GM21515 (cell line): Measurements from ENCODE around the gene TFDP2.
"Not testable (repeated sequence)": the region's sequence is repeated elsewhere in the genome, so short reads cannot be mapped to it uniquely, and the experiment has no call there.

Source experiments
- ATAC-seq: cut with Tn5 transposase; IDR thresholded peaks from one replicate; pipeline ENCODE4 v1.9.1; 2021; ENCODE audit not compliant: unreplicated experiment

TFDP2 gene

DNA sequence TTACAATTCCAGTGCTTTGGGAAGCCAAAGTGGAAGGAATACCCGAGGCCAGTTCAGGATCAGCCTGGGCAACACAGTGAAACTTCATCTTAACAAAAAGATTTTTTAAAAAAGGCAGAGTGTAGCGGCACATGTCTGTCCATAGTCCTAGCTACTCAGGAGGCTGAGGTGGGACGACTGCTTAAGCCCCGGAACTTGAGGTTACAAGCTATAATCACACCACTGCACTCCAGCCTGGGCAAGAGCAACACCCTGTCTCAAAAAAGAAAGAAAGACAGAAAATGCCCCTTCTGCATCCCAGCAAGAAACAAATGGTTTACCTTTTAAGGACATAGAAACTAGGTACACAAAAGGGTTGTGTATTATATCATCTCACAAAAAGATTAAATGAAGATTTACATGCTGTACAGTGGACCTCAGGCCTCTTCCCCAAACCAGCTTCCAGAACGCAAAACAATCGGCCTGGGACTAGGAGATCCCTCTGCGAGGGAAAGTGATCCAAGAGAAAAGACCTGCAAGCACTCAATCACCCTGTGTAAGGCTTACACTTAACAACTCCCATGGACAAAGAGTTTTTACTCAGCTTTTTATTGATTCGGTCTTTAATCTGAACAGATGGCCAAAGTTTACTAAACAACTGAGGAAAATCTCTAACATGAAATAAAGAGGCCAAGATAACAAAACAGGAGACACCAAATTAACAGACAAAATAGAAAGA lies 21.2 kb downstream of the TFDP2 start:
- no peak for ATAC-seq

DNA sequence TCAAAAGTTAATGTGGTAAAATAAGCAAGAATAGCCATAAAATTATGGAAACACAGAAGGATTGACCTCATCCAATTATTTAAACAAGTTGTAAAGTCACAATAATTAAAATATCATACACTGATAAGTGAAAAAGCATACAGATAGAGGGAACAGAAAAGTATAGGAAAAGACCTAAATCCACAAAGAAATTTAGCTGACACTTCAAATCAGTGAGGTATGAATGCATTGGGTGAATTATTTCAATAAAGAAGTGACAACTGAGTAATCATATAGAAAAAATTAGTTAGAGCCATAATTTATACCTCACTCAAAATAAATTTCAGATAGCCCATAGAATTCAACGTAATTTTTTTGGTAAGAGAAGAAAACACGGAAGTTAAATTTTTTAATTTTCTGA lies 25.1 kb downstream of the TFDP2 start:
- ATAC-seq, result no peak

DNA sequence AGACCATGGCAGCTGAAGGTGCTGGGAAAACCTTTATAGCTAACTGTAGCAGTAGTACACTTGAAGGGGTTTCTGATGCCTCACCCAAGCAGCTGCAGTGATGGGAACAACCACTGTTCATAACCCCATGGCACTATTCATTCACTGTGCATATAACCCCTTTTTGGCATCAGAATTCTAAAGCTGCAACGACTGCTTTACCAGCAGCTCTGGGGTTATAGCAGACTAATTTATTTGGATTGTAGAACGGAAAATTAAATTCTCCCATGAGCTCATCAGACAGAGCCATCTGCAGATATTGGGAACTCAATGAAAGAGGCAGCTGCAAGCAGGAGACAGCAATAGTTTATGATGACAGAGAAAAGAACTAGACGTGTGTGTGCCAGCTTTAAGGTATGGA lies 28.6 kb downstream of the TFDP2 start:
- no peak for ATAC-seq

DNA sequence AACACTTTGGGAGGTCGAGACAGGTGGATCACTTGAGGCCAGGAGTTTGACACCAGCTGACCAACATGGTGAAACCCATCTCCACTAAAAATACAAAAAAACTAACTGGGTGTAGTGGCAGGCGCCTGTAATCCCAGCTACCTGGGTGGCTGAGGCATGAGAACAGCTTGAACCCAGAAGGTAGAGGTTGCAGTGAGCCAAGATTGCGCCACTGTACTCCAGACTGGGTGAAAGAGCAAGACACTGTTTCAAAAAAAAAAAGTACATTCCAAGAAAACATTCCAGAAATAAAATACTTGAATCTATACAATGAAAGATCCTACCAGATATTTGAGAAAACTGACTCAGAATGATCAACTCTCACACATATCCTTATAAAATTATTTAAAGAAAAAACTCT lies 30.4 kb downstream of the TFDP2 start:
- ATAC-seq, result no peak

- no peak for ATAC-seq
Measured at GRCh38 chr3:142117056-142117851, 32.1 kb downstream of the TFDP2 start.

GRCh38 chr3:142115867-142116668 lies 33.3 kb downstream of the TFDP2 start:
- no peak for ATAC-seq

DNA sequence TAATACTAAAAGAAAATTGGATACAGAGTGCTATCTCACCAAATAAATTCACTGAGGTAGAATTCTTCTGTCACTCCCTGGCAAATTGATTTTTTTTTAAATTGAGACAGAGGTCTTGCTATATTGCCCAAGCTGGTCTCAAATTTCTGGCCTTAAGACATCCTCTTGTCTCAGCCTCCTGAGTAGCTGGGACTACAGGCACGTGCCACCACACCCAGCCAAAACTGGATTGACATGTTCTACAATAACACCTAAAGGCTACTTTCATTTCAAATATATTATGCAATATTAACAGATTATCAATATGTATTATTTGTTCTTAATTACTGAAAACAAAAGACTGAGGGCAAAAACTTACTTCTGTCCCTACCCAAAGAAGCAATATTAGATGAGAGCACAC lies 36.7 kb downstream of the TFDP2 start:
- ATAC-seq, result no peak

- ATAC-seq, result no peak
Measured at GRCh38 chr3:142106548-142106947, 42.8 kb downstream of the TFDP2 start.

- no peak for ATAC-seq
Measured at GRCh38 chr3:142105991-142106390, 43.4 kb downstream of the TFDP2 start.

DNA sequence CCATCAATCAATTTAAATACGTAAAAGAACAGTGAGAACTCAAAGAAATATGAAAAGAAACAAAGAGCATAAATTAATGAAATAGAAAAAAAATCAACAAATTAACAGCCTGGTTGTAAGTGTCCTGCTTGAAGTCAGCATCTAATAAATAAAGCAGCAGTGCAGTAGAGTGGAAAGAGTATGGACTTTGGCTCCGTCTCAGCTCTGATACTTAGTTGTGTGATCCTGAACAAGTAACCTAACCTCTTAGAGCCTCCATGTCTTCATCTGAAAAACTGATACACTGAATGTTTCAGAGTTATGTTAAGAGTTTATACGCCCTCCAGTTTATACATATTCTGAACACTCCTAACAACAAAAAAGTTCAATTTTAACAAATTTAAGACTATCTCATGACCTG lies 44.6 kb downstream of the TFDP2 start:
- ATAC-seq, result no peak

DNA sequence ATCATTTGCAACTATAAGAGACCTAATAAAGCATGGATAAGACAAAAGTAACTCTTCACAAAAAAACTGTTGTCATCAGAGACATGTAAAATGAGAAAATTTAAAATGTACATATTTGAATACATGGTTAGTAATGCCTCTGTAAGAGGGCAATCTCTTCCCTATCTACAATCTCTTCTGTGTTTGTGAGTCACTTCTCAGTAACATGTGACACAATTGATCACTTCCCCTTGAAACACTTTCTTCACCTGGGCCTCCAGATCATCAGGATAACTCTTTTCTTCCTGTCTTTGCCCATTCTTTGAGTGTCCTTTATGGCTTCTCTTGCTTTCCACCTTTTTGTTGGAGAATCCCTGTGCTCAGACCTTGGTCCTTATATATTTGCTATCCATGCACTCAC lies 50.4 kb downstream of the TFDP2 start:
- no peak for ATAC-seq

- ATAC-seq, result no peak
Measured at GRCh38 chr3:142097099-142097843, 52.1 kb downstream of the TFDP2 start.

GRCh38 chr3:142095841-142096240 lies 53.5 kb downstream of the TFDP2 start:
- no peak for ATAC-seq

- ATAC-seq, result not testable (repeated sequence)
Measured at GRCh38 chr3:142088925-142089324, 60.4 kb downstream of the TFDP2 start.

DNA sequence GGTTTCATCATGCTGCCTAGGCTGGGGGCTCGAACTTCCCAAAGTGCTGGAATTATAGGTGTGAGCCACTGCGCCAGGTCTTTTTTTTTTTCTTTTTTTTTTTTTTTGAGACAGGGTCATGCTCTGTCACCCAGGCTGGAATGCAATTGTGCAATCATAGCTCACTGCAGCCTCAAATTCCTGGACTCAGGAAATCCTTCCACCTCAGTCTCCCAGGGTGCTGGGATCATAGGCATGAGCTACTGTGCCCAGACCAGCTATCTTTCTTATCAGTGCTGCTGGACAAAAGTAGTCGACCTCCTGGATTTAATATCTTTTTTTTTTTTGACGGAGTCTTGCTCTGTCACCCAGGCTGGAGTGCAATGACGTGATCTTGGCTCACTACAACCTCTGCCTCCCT lies 60.8 kb downstream of the TFDP2 start:
- no peak for ATAC-seq

DNA sequence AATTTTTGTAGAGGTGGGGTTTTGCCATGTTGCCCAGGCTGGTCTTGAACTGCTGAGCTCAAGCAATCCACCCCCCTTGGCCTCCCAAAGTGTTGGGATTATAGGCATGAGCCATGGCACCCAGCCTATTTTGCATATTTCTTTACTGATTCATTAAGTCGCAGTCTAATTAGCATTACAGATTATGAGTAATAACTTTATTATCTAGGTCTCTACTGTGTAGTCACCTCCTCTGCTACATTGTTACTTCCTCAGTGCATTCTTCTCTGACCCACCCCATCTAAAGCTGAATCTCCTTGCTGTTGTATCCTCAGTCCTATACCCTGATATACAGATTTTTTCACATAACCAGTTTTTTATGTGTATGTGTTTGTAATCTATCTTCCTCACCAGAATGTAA lies 61.7 kb downstream of the TFDP2 start:
- no peak for ATAC-seq

- no peak for ATAC-seq
Measured at GRCh38 chr3:142086581-142087090, 62.7 kb downstream of the TFDP2 start.

DNA sequence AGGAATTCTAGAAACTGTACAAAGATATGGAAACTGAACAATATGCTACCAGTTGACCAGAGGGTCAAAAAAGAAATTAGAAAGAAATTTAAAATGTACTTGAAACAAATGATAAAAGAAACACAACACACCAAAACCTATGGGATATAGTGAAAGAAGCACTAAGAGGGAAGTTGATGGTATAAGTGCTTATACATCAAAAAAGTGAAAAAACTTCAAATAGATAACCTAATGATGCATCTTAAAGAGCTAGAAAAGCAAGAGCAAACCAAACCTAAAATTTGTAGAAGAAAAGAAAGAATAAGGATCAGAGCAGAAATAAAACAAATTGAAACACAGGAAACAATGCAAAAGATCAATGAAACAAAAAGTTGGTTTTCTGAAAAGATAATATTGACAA lies 68.2 kb downstream of the TFDP2 start:
- ATAC-seq, result no peak

GRCh38 chr3:142077859-142078500 lies 71.4 kb downstream of the TFDP2 start:
- no peak for ATAC-seq

DNA sequence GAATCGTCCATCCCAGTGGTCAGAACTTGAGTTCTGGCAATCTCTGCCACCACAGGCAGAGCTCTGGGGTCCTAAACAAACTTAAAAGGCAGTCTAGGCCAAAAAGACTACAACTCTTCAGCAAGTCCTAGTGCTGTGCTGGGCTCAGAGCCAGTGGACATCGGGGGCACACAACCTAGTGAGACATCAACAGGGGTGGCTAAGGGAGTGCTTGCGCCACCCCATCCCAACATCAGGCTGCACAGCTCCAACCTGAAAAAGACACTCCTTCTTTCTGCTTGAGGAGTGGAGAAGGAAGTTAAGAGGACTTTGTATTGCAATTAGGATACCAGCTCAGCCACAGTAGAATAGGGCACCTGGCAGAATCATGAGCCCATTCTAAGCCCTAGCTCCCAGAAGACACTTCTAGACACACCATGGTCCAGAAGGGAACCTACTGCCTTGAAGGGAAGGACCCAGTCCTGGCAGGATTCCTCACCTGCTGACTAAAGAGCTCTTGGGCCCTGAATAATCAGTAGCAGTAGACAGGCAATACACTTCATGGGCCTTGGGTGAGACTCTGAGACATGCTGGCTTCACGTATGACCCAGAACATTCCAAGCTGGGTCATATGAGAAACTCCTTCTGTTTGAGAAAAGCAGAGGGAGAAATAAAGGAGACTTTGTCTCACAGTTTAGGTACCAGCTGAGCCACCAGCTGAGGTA lies 72.0 kb downstream of the TFDP2 start:
- no peak for ATAC-seq
